GM23248 (cell line): ENCODE results near the gene ADISSP.

Experiments
- EZH2 ChIP-seq: fragments of 200-600 bp; sonication (generic); IDR thresholded peaks from 2 replicates; pipeline ENCODE4 v1.6.1; 2018; ENCODE audit warnings: antibody characterized with exemption, mild to moderate bottlenecking; ENCODE audit not compliant: insufficient read depth, poor library complexity, severe bottlenecking
- EZH2phosphoT487 ChIP-seq: fragments of 200-600 bp; sonication (generic); IDR thresholded peaks from 2 replicates; pipeline ENCODE4 v1.6.1; 2018; ENCODE audit warnings: antibody characterized with exemption, moderate library complexity, mild to moderate bottlenecking, low read depth; ENCODE audit not compliant: insufficient read depth

GRCh38 chr20:3783068-3783489 is 15.5 kb upstream of the ADISSP start:
- TF ChIP-seq EZH2, result no peak
- TF ChIP-seq EZH2phosphoT487, result no peak
